ENCODE data around the gene AREG.

The AREG gene

DNA sequence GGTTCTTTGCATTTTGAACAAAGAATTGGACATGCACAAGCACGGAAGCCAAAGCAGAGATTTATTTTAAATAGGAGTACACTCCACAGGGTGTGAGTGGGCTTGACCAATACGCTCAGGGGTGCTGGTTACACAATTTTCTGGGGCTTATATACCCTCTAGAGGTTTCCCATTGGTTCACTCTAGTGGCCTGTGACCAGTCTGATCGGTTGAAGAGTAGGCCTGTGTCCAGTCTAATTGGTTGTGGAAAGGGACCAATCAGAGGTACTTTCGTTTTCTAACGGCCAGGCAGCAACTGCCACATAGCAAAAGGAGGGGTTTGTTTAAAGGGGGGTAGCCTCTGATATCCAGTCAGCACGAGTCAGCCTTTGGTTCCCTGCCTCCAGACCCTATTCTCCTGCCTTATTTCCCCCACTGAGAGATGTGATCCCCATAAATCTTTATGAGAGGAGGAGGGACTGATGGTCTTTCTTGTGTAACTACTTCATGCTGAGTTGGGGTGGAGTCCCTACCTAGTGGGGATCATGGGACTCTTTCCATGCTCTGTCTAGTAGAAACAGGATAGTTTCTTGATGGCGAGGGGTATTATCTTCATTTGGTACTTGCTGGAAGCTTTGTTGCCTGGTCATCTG is 11.3 kb upstream of the AREG start:
- DNase-seq: no peak

DNA sequence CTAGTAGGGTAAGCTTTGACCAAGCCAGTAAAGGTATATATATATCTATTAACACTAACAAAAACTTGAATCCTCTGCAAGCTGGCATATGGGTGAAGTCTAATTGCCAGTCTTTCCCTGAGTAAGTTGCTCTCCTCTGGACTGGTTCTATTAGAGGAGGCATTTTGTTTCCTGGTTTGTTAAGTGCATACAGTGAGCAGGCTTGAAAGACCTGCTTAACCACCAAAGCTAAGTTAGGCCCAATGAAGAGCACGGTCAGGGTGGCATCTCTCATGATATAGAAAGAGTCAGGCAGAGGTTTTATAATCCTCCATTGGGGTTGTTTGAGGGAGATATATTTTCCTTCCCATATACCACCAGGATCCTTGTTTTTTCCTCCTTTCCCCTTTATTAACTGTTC is 9.6 kb upstream of the AREG start:
- no peak for DNase-seq

DNA sequence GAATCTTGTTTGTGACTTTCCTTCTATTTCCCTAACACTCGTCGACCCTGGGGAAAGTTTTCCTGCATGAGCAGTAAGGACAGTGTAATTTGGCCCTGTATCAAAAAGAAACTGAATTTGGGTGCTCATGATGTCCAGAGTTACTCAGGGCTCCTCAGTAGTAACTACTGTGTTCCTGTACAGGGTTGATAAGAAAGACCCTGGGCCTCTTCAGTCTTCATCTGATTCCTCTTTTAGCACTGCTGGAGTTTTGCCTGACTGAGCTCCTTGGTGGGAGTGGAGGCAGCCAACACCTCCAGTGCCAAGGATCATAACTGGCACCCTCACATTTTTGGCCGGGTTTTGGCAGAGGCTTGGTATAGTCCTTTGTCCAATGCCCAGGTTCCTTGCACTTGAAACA is 7.1 kb upstream of the AREG start:
- DNase-seq: no peak

DNA sequence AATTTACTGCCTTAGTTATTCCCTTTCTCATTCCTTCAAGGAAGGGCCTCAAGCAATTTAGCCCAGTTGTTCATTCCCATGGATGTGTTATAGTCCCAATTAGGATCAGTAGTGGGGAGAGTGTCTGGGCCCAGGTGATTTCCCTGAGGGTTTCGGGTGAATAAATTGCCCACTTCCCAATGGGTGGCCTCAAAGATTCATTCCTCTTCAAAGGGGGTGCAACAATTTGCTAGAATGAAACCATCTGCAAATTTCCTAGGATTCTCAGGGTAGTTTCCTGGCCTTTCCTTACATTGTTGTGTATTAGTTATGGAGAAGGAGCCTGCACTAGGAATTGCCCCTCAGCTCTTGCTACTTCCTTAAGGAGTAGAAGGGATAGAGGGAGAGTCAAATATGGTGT is 6.3 kb upstream of the AREG start:
- no peak for DNase-seq

DNA sequence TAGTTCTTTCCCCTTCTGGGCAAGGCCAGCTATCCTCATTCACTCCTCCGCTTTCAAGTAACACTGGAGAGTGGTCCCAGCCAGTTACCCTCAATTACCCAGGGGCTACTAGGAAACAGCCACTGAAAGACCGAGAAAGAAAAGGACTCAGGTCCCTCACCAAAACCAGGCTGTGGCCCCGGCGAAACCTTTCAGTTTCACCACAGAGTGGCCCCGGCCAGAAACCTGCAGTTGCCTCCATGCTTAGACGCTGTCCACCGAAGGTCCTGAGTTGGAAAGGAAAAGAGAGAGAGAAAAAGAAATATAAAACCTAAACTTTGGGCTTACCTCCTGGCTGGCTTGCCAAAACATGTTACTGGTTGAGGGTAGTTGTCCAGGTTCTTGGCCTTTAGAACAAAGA is 5.0 kb upstream of the AREG start:
- no peak for DNase-seq

DNA sequence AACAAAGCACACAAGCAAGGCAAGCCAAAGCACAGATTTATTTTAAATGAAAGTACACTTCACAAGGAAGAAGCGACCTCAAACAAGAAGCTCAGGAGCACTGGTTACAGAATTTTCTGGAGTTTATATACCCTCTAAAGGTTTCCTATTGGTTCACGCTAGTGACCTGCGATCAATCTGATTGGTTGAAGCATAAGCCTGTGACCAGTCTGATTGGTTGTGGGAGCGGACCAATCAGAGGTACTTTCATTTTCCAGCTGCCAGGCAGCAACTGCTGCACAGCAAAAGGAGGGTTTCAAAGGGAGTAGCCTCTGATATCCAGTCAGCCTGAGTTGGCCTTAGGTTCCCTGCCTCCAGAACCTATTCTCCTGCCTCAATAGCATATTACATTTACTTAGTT is 4.6 kb upstream of the AREG start:
- DNase-seq: no peak

DNA sequence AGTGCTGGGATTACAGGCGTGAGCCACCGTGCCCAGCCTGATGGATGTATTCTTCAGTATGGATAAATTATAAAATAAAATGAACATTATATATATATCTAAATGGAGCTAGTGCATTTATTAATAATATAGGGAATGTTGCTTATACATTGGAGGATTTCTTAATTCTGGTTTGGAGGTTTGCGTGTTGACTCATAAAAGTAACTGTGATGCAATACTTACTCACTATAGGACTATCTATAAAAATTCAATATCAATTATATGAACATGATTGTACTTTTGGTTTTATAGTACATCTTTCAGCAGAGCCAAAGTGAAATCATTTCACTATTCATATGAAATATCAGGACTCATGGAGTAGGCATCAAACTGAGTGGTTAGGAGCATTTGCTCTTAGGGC is 3.2 kb upstream of the AREG start:
- DNase-seq: no peak

DNA sequence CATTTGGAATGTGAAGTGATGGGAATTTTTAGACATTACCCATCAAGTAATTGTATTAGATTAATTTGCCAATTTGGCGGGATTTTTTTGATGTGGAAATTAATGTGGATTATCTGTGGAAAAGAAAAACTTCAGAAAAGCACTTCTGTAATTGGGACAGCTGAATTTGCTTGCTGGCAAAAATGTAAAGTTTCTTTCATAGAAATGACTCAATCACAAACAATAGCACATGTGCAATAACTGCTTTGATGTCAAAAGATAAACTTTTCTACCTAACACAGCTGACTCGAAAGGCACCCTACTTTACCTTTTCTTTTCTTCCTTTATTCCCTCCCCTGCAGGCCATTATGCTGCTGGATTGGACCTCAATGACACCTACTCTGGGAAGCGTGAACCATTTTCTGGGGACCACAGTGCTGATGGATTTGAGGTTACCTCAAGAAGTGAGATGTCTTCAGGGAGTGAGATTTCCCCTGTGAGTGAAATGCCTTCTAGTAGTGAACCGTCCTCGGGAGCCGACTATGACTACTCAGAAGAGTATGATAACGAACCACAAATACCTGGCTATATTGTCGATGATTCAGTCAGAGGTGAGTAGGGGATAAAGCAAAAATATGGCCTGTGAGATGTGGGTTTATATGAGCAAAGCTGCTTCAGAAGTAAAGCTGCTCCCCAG is 1.4 kb downstream of the AREG start:
- DNase-seq: no peak

DNA sequence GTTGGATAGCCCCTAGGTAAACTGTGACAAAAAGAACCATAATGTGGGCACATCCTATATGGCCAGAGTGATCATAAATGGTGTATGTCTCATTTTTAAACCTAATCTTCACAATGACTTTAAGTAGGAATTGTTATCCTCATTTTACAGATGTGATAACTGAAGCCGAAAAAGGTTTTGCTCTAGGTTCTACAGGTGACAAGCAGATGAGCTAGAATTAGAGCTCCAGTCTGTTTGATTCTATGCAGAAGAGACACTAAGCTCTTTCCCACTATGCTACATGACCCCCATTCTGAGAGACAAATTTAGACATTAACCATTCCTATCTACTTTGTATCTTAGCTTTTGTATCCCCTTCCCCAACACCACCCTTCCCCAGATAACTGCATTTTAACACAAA is 2.0 kb downstream of the AREG start:
- DNase-seq: no peak

DNA sequence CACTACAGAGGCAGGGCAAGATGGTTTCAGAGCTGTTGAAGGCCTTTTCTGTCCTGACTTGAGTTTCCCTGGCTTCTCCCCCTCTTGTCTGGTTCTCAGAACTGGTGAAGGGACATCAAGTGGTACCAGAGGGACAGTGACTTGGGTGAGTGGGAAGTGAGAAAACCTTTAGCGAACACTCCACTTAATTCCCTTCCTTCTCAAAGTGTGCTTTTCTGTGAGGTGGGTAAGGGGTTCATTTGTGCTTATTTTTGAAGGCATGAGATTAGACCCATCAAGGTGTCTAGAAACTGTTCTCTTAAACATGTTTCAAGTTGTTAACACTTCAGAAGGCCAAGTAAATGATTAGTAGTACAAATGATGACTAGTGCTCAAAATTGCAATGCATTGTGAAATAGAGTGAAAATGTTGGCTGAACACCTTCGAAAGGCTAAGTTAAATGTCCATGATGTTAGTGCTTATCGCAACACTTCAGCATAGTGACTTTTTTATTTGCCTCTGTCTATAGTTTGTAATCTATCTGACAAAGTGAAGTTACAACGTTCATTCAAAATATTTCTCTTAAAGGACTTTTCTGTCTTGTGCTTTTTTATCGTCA is 2.8 kb downstream of the AREG start:
- DNase-seq: no peak

DNA sequence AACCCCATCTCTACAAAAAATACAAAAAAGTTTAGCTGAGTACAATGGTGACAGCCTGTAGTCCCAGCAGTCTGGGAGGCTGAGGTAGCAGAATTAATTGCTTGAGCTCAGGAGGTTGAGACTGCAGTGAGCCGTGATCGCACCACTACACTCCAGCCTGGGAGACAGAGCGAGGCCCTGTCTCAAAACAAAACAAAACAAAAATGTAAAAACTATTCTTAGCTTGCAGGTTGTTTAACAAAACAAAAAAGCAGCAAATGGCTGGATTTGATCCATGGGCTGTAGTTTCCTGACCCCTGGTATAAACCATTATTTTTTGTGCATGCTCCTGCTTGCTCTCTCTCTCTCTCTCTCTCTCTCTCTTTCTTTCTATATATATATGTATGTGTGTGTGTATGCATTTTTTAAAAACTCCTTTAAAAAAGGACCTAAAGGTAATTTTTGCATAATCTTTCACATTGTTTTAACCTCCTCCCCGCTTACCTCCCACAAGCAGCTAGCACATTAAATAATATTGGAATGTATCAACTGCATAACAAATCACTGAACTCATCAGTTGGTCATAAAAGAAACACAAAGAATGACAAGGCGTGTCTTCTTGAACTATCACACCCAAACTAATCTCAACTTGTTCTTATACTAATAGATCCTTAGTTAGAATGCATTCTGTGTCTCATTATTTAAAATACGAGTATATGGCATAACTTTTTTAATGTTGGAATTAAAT is 4.8 kb downstream of the AREG start:
- no peak for DNase-seq

DNA sequence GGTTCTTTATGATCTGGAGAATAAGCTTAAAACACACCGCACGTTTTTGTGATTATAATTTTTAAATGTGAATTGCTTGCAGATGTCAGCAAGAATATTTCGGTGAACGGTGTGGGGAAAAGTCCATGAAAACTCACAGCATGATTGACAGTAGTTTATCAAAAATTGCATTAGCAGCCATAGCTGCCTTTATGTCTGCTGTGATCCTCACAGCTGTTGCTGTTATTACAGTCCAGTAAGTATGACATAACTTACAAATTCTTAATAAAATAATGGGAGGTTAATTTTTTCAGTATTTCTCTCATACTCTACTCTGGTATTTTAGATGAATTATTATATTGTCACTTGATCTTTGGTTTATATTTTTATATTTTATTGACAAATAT is 5.4 kb downstream of the AREG start:
- DNase-seq: no peak

DNA sequence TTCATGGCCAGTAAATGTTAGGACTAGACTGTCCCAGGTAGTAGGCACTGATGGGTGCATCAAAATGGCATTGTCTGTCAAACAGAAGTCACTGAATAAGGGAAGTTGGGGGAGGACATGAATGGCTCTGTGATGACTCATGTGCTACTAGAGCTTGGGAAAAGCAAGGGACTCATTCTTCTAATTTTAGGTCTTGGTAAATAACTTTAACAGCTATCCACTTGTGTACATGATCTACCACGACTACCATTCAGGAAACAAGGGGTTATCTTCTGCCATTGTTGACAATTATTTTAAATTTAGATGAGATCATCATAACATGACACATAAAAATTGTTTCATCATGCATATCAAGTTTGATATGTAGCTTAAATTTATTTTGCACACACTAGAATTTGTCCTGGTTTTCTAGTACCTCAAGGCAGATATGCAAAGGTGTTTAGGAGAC is 6.3 kb downstream of the AREG start:
- no peak for DNase-seq

DNA sequence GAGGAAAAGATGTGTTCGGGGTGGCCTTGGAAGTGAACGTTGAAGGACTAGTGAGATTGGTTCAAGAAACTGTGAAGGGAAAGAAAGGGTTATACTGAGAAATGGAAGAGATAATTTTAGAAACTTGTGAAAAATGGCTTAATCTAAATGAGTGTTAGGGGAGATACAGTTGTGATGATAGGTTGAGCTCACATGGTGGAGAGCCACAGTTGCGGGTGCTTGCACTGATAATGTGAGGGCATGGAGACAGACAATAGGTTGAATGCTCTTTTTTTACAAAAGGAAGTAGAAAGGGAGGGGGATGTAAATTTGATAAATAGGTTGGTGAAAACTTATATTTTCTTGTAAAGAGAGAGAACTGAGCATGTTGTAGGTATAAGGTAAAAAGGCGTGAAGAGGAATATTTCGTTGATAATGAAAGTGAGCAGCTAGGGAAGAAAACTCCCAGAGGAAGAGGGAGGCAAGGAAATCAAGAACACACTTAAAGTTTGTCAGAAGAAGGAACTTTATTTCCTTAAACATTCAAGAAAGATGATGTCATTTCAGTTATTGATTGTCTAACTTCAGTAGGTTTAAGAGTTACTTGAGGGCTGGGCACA is 8.2 kb downstream of the AREG start:
- DNase-seq: no peak

DNA sequence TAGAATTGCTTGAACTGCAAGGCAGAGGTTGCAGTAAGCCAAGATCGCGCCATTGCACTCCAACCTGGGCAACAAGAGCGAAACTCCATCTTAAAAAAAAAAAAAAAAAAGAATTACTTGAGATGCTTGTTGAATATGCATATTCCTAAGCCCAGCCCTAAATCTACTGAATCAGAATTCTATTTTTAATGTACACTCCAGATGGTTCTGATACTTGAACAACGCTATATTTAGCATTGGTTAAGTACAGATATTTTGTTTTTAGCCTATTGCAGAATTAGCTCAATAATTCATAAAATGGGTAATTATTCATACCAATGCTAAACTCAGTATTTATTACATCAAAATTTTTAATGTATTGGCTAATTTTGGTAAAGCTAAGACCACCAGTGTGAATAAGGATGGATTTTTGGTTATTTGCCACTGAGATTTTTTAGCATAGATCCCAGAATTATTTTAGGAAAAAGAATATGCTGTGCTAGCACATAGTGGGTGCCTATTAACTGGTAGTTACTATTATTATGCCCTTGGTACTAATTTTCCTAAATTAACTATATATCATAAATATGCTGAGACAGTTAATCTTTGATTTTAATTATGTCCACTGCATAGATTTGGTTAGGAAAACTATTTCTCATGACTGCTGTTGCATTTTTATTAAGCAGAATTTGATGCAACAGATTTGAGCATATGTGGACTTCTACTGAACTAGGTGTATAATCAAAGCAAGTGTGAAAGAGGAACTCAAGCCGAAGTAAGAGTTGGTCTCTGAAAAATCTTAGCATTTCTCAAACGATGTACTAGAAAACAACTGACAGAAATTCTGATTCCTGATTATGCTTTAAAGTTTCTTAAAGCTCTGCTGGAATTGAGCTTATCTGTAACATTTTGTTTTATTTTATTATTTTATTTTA is 9.2 kb downstream of the AREG start:
- DNase-seq: no peak

DNA sequence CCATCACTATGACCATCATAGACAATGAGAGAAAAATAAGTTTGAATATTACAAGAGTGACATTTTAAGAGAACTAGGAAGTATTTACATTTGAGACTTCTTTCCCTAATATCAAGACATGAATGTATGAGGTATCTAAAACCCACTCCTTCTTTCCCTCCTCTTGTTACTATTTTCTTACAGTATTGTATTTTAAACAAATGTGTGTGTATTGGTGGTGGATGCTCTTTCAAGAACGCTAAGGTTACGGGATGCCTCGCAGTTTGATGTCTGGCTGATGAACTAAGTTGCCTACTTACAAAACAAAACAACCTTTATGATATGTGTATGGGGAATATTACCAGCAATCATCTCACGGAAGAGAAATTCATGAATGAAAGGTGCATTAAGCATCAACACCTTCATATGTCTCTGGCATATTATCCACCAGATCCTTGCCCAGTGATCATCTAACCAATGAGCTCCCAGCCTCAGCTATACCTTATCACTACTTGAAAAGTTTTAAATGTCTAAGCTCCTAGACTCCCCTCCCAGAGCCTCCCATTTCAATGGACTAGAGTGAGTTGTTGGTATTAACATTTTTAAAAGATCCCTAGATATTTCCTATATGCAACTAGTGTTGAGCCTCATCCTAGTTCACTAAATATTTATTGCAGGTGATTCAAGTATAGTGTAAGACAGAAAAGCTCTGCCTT is 10.6 kb downstream of the AREG start:
- no peak for DNase-seq

DNA sequence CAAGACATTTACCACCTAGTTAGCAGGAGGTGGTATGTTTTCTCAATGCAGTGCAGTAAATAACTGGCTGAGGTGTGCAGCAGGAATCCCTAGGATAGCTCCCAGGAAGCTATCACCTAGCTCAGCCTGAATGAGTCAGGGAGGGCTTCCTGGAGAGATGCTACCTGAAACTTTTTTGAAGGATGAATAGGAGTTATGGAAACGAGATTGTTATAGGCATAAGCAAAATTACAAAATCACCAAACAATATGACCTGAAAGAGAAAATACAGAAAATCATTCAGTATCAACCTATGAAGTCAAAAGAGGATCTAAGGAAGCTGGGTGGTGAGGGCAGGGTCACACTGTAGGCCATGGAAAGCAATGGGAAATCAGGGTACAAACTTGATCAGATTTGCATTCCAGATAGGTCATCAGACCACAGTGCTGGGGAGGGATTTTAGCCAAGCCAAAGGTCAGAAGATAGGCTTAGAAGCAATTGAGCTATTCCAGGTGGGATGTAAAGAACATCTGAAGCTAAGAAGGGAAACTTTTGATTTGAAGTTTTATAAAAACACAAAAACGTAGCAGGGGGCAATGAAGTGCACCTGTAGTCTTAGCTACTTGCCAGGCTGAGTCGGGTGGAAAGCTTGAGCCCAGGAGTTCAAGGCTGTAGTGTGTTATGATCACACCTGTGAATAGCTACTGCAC is 11.3 kb downstream of the AREG start:
- no peak for DNase-seq

DNA sequence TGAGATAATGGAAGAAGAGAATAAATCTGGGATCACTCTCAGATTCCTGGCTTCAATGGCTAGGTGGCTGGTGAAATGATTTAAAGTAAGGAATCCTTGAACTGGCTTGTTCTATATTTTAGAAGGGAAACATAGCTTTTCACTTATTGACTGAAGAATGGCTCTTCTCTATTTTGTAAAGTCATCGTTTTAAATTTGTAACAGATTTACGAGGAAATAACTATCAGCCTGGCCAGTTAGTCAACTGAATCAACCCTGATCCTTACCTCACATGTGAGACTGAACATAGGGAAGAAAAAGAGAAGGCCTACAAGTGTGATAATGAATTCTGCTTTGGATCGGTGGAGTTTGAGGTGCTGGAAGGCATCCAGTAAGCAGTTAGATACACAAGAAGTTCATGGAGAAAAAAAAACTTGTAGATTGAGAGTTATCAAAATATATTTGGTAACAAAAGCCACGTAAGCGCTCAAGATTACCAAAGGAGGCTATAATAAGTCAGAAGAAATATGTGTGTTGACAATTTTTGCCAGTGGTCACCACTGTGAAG is 12.0 kb downstream of the AREG start:
- DNase-seq: no peak

DNA sequence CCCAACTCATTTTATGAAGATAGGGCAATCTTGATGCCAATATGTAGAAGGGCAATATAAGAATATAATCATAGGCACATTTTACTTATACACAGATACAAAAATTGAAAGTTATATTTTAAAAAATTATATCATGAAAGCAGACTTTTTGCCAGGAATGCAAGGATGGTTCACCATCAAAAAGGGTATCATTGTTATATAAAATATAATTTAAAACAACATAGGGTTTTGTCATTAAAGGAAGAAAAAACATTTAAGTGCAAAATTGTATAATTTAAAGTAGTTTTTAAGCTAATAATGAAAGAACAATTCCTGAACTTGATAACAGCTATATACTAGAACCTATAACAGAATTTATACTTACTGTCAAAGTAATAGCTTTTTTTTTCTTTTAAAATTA is 15.9 kb downstream of the AREG start:
- no peak for DNase-seq

DNA sequence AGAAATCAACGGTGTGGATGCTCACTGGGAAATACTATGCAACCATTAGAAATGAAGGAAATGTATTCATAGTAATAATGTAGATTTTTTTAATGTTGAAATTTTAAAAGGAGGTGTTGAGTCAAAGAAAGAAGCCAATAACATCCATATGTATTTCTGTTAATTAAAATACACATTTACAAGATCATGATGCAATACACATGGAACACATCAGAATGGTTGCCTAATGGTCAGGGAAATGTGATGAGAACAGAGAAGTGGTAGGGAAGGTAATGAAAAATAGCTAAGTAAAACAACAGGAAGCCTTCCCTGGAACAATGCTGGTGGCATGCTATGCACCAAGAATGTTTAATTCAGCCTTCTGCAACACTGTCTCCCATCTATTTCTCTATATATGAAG is 18.2 kb downstream of the AREG start:
- DNase-seq: no peak

DNA sequence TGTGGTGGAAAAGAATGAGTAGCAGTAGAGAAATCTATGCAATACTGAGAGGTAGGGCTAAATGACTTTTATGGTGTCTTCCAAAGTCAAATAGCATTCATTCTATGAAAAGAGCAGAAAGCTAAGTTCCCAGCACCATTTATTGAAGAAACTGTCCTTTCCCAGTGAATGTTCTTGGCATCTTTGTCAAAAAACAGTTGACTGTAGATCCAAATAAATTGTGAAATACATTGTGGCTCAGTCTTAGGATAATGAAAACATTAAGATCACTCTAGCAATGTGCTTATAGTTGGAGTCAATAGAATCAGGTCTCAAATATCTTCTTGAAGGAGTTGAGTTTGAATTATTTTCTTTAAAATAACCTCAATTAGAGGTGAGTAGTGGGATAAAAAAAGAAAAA is 19.4 kb downstream of the AREG start:
- DNase-seq: no peak

All from NCI-H187 treated with DMSO at 0.1 percent for 48 hours (cell line).